ENCODE measurements around the gene NIT2.

DNA sequence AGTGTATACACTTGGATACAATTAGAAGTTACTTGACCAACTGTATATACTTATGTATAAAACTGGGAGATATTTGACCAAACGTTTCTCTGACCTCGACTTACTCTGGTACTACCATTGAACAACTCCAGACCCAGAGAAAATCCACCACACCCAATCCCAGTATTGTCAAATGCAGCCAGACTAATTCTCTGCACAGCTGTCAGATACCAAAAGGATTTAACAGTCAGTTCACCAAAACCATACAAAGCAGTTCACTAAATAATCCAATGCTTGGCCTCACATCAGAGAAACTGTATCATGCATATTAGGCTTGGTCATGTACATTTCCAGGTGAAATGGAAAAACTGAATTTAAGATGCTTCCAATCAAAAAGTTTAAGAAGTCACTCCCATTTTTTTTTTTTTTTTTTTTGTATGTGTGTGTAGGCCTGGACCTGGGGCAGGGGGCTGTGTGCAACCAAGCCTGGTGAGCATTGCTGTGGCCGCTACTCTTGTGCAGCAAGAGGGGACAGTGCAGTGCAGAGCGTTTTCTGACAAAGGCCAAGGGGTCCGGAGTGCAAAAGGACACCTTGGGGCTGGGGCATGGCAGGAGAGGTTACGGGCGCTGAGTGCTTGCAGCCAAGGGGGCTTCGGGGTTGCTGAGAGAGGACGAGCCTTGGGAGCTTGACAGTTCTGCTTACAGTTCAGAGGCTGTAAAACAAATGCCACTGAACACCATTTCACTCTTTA, 64.9 kb downstream of the NIT2 start:
- TF ChIP-seq, protein P1, sequence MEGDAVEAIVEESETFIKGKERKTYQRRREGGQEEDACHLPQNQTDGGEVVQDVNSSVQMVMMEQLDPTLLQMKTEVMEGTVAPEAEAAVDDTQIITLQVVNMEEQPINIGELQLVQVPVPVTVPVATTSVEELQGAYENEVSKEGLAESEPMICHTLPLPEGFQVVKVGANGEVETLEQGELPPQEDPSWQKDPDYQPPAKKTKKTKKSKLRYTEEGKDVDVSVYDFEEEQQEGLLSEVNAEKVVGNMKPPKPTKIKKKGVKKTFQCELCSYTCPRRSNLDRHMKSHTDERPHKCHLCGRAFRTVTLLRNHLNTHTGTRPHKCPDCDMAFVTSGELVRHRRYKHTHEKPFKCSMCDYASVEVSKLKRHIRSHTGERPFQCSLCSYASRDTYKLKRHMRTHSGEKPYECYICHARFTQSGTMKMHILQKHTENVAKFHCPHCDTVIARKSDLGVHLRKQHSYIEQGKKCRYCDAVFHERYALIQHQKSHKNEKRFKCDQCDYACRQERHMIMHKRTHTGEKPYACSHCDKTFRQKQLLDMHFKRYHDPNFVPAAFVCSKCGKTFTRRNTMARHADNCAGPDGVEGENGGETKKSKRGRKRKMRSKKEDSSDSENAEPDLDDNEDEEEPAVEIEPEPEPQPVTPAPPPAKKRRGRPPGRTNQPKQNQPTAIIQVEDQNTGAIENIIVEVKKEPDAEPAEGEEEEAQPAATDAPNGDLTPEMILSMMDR (conservative IDR thresholded peaks at IDR 0.05; ENCODE audit: low read depth, low read length): no peak
- TF ChIP-seq POLR2A (IDR thresholded peaks at IDR 0.05; ENCODE audit: low read depth, low read length): no peak
- no peak for TF ChIP-seq SMC3 (IDR thresholded peaks at IDR 0.05; ENCODE audit: low read depth, low read length)
- no peak for TF ChIP-seq MAFK (IDR thresholded peaks at IDR 0.05; ENCODE audit: low read depth, low read length)
